SK-N-SH (cell line): ENCODE measurements around the gene ARHGDIG.
"Not testable (repeated sequence)": the region's sequence is repeated elsewhere in the genome, so short reads cannot be mapped to it uniquely, and the experiment has no call there.

Source experiments
- CTCF ChIP-seq: fragments of 200-600 bp; sonication (generic); IDR thresholded peaks from 2 replicates; pipeline ENCODE4 v1.6.1; 2017; ENCODE audit warnings: antibody characterized with exemption, mild to moderate bottlenecking, moderate library complexity
- EP300 ChIP-seq, 2 experiments: IDR thresholded peaks; 2 replicates each; pipeline versions ENCODE4 v1.4.0 to v1.6.1; 2012; ENCODE audit warnings: borderline replicate concordance in 1 of 2, low read depth in 1 of 2, low read length in 1 of 2
- EZH2phosphoT487 ChIP-seq: fragments of 200-600 bp; sonication (generic); IDR thresholded peaks from 2 replicates; pipeline ENCODE4 v1.6.1; 2017; ENCODE audit warnings: low read depth, mixed run types, mild to moderate bottlenecking, antibody characterized with exemption, moderate library complexity, borderline replicate concordance
- POLR2AphosphoS5 ChIP-seq: IDR thresholded peaks from 2 replicates; pipeline ENCODE4 v1.6.1; 2012; ENCODE audit warnings: low read depth, low read length
- RFX5 ChIP-seq: IDR thresholded peaks from 2 replicates; pipeline ENCODE4 v1.6.1; 2012; ENCODE audit warnings: mild to moderate bottlenecking, improper control_type of control experiment, low read length
- SMC3 ChIP-seq: IDR thresholded peaks from 2 replicates; pipeline ENCODE4 v1.6.1; 2012; ENCODE audit warnings: low read depth, low read length, improper control_type of control experiment
- TAF1 ChIP-seq: IDR thresholded peaks from 2 replicates; pipeline ENCODE4 v1.6.1; 2012; ENCODE audit warnings: low read depth, mild to moderate bottlenecking, low read length, moderate library complexity, borderline replicate concordance
- USF2 ChIP-seq: fragments of 150-350 bp; IDR thresholded peaks from 2 replicates; pipeline ENCODE4 v1.6.1; 2017; ENCODE audit warnings: antibody characterized with exemption, low read length, low read depth, borderline replicate concordance
- ZBTB33 ChIP-seq: IDR thresholded peaks from 2 replicates; pipeline ENCODE4 v1.4.0; 2012; ENCODE audit warnings: low read depth, borderline replicate concordance

GRCh38 chr16:267562-267961, 12.8 kb upstream of the ARHGDIG start:
- not testable (repeated sequence) for TF ChIP-seq ZBTB33; CTCF; EZH2phosphoT487; SMC3; USF2; TAF1; RFX5; POLR2AphosphoS5; EP300 (IDR thresholded peaks at IDR 0.05; ENCODE audit: borderline replicate concordance in 1 of 2, low read depth in 1 of 2, low read length in 1 of 2)
